Pancreas (tissue), 10 donors: ENCODE measurements around the gene GDPGP1. TPM values are rescaled to one million over a fixed set of nuclear protein-coding genes. Genes with fewer than 3 reads are reported as not detected.
"Not testable (repeated sequence)": the region's sequence is repeated elsewhere in the genome, so short reads cannot be mapped to it uniquely, and the experiment has no call there.

Experiments
- ATAC-seq, 4 donors: fragments of 200-7000 bp; cut with Tn5 transposase; one replicate each; pipeline versions ENCODE4 v1.8.0 to v1.9.1; 2020; ENCODE audit warnings: mild to moderate bottlenecking in 4 of 4, moderate library complexity in 4 of 4
- DNase-seq, 6 donors: peaks; one replicate each; pipeline ENCODE4 v3.0.0-alpha.2; 2020
- FAIRE-seq: peaks from 2 replicates; lab custom pipeline; 2012; peaks lifted over from hg19 to GRCh38; lab: Jason Lieb, UNC
- H3K27ac ChIP-seq, 4 donors: fragments of 200-600 bp; sonication (generic); 1 replicate in 3 of 4; 2 replicates in 1 of 4; pipeline versions ENCODE4 v1.5.0 to v1.8.0; 2020
- H3K27me3 ChIP-seq, 4 donors: fragments of 200-600 bp; one replicate each; pipeline ENCODE4 v1.8.0; 2021
- H3K36me3 ChIP-seq, 3 donors: fragments of 200-600 bp; sonication (generic) in 1 of 3; one replicate each; pipeline versions ENCODE4 v1.5.0 to v1.8.0; 2020 to 2021
- H3K4me1 ChIP-seq, 3 donors: fragments of 200-600 bp; one replicate each; pipeline ENCODE4 v1.8.0; 2021
- H3K4me3 ChIP-seq, 4 donors: fragments of 200-600 bp; sonication (generic) in 2 of 4; one replicate each; pipeline versions ENCODE4 v1.5.0 to v1.8.0; 2020 to 2021
- H3K9me3 ChIP-seq, 4 donors: fragments of 200-600 bp; one replicate each; pipeline ENCODE4 v1.8.0; 2021
- WGBS, 2 donors: extraction: QIAGEN DNeasy Blood & Tissue Kit; methylation state at CpG; one replicate each; pipeline ENCODE4 v1.1.7; 2013; 5-methylcytosine and 5-hydroxymethylcytosine counted together
- intact Hi-C, 3 donors: fragments of 100-400 bp; cut with DNase I; formaldehyde crosslinking; loops; one replicate each; pipeline versions ENCODE4 v1.11.1 to v1.14.2; 2022
- polyA plus RNA-seq, 2 donors: library from polyadenylated mRNA; stranded (reverse); fragments of 200-250 nt; gene quantifications; one replicate each; pipeline ENCODE4 v1.2.3, GENCODE V29; 2013
- total RNA-seq, 6 donors: library from RNA; stranded (reverse); fragmentation: NEBNext Ultra II Directional in 4 of 6; extraction: Animal tissue kit (Norgen Biotek cat#: 25700) in 4 of 6; gene quantifications; one replicate each; pipeline versions ENCODE4 v1.2.1 to v1.2.4, GENCODE V29; 2021 to 2023
- TF ChIP-seq, protein P1 (sequence below), 4 donors: fragments of 200-600 bp; sonication (generic) in 3 of 4; IDR thresholded peaks; one replicate each; pipeline versions ENCODE4 v1.5.0 to v1.8.0; 2021; ENCODE audit warnings: antibody characterized with exemption in 4 of 4
- donor health status: healthy with polysubstance abuse.
- donor health status: DM: no; HTN: no; CAD: no; lungs with moderate emphysema.
- donor health status: DM: no; HTN: no; CAD: no.
- donor health status: control.
- donor health status: control.
- donor health status: Bipolar disorder and iron deficiency.
- donor health status: DM: yes; HTN: yes; CAD: no.
- donor health status: DM: no; HTN: no; CAD: no.
- donor health status: DM: no; HTN: no; CAD: no.
- donor health status: DM: yes; HTN: yes; CAD: no.

The GDPGP1 gene
- total and polyA plus RNA-seq, 8 donors = 2.0 to 7.0 (median 3.4) TPM

DNA sequence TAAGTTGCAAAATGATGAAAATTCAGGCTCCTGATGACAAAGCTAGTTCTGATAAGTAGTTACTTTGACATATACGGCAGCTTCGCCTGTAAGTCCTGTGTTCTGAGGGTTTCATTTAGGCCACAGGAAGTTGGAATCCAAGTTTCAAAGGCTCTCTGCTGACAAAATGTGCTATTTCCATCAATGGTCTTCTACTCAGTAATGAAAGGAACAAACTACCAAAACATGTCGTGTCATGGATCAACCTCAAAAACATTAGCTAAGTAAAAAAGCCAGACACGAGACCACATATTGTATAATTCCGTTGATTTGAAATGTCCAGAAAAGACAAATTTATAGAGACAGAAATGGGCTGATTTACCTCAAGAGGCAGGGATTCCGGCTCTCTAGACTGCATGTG is 53.9 kb downstream of the GDPGP1 start:
- ATAC-seq (no peak), FAIRE-seq (no peak), DNase-seq (no peak)
- intact Hi-C loops = no loop called here
- Histone ChIP-seq H3K9me3 (no peaks in the 10 kb centered on the region), H3K4me3 (no peak overlapping the region), H3K36me3 (no peaks in the 10 kb centered on the region), H3K27me3 (no peaks in the 10 kb centered on the region), H3K4me1 (no peaks in the 10 kb centered on the region), H3K27ac (no peak overlapping the region)
- 88 to 91% methylated on average over 6 of the region's 6 CpGs for WGBS, 2 donors
- TF ChIP-seq, protein P1, sequence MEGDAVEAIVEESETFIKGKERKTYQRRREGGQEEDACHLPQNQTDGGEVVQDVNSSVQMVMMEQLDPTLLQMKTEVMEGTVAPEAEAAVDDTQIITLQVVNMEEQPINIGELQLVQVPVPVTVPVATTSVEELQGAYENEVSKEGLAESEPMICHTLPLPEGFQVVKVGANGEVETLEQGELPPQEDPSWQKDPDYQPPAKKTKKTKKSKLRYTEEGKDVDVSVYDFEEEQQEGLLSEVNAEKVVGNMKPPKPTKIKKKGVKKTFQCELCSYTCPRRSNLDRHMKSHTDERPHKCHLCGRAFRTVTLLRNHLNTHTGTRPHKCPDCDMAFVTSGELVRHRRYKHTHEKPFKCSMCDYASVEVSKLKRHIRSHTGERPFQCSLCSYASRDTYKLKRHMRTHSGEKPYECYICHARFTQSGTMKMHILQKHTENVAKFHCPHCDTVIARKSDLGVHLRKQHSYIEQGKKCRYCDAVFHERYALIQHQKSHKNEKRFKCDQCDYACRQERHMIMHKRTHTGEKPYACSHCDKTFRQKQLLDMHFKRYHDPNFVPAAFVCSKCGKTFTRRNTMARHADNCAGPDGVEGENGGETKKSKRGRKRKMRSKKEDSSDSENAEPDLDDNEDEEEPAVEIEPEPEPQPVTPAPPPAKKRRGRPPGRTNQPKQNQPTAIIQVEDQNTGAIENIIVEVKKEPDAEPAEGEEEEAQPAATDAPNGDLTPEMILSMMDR (IDR thresholded peaks at IDR 0.05) = no peak

DNA sequence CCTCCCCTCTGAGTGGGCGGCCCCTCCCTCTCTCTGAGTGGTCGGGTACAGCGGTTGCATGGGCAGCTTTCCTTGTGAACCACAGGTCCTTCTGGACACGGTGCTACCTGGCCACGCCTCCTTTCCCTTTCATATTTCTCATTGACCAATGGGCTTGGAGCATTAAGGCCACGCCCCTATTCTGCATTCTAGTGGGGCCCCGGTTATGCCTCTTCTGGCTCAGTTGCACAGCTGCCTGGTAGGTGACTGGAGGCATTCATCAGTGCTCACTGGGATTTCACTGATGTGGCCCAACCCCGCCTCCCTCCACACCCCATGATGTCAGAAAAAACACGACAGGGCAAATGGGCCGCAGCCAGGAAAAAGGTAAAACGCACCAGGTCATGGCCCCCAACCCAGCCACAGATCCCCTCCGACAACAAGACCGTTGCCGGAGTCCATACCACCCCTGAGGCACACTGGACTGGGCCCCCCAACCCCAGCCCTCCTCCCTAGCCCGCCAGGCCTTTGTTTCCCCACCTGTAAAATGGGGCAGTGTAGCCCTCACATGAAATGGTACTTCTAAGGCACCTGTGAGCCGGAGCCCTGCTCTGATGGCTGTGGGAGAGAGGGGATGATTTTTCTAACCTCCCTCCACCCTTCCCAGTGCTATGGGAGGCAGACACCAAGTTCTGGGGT is 57.8 kb downstream of the GDPGP1 start:
- WGBS, 2 donors = 65 to 73% methylated on average over 16 of the region's 16 CpGs
- Histone ChIP-seq H3K4me3 (no peak overlapping the region), H3K27ac (no peak overlapping the region), H3K9me3 (no peaks in the 10 kb centered on the region), H3K27me3 (no peaks in the 10 kb centered on the region), H3K4me1 (peaks cover 0 to 10% (median 8%) of the 10 kb centered on the region in 3 donors), H3K36me3 (no peaks in the 10 kb centered on the region)
- FAIRE-seq (no peak), DNase-seq (peak in 4 of 6 donors; percentile 47 to 64 (median 50)), ATAC-seq (peak in 1 of 4 donors; percentile 10)
- TF ChIP-seq, protein P1 (IDR thresholded peaks at IDR 0.05) = no peak
- intact Hi-C loops = no loop called here

DNA sequence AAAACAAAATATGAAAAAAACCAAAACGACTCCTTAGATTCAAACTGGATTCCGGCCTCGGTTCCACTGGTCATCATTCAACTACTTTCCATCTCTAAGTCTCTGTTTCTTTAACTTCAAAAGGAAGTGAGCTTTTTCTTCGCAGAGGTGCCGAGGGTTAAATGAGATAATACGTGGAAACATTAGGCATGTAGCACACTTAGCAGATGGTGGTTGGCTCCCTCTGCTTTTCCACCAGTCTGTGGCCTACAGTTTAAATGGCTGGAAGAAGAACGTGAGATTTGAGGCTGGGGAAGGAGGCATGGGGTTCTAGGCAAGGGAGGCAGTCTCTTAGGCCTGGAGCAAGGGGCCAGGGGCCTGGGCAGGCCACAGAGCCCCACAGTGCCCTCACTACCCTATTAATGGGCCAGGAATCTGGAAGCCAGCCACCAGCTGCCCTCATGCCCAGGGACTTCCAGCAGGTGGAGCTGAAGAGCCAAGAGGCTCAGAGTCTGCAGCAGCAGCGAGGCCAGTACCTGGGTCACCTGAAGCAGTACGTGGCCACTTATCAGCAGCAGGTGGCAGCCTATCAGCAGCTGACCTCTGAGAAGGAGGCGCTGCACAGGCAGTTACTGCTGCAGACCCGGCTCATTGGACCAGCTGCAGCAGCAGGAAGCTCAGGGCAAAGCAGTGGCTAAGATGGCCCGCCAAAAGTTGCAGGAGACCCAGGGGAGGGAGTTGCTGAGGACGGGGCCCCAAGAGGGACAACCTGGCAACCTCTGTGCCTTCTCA is 59.2 kb downstream of the GDPGP1 start:
- H3K9me3 ChIP-seq, H3K27me3 ChIP-seq, intact Hi-C loops, FAIRE-seq, H3K36me3 ChIP-seq: not testable (repeated sequence)
- 32 to 35% methylated on average over 13 of the region's 13 CpGs for WGBS, 2 donors
- Histone ChIP-seq H3K27ac (peak overlapping the region; percentile 52 to 76 (median 70)), H3K4me3 (peak overlapping the region in 3 of 4 donors; percentile 23 to 47 (median 41)), H3K4me1 (peaks cover 0 to 14% (median 8%) of the 10 kb centered on the region in 3 donors)
- ATAC-seq = peak; percentile 92 to 99 (median 97)
- TF ChIP-seq, protein P1 (IDR thresholded peaks at IDR 0.05) = peak; percentile 77 to 95 (median 94)
- DNase-seq = peak; percentile 93 to 98 (median 96)

DNA sequence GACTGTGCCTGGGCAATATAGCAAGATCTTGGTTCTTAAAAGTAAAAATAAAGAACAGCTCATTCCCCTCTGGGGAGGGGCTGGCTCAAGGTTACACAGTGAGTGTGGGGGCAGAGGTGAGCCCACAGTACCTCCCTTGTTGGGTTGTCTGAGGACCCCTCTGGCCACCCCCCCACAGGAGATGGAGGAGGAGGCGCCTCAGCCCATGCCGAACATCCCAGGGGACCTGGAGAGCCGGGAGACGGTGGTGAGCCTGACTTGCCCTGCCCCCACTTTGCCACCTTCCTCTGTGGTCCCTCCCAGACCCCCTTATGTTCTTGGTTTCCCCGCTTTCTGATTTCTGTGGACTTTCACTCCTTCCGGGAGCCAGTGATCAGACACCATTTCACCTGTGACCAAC is 60.1 kb downstream of the GDPGP1 start:
- peak overlapping the region; percentile 52 to 76 (median 70) for H3K27ac ChIP-seq
- ATAC-seq (peak in 2 of 4 donors; percentile 29 to 36), FAIRE-seq (no peak), DNase-seq (peak in 2 of 6 donors; percentile 48 to 69)
- WGBS, 2 donors = 32 to 50% methylated on average over 6 of the region's 6 CpGs
- peak overlapping the region; percentile 11 to 47 (median 32) for H3K4me3 ChIP-seq
- intact Hi-C loops = no loop called here
- peaks cover 0 to 14% (median 8%) of the 10 kb centered on the region in 3 donors for H3K4me1 ChIP-seq
- no peaks in the 10 kb centered on the region for H3K36me3 ChIP-seq
- no peaks in the 10 kb centered on the region for H3K9me3 ChIP-seq
- TF ChIP-seq, protein P1 (IDR thresholded peaks at IDR 0.05) = no peak
- H3K27me3 ChIP-seq = no peaks in the 10 kb centered on the region
